HFF-Myc (cell line): ENCODE results near the gene SAC3D1.

Source experiments
- DNase-seq: peaks from one replicate; pipeline ENCODE4 v3.0.0-alpha.2; 2011; ENCODE audit warnings: low read depth; ENCODE audit errors: extremely low read depth
- H3K4me3 ChIP-seq: replicated peaks from 2 replicates; pipeline ENCODE4 v1.5.1; 2011; ENCODE audit warnings: low read depth, mild to moderate bottlenecking, control low read depth, low read length
- TF ChIP-seq, protein P1 (sequence below): IDR thresholded peaks from 2 replicates; pipeline ENCODE4 v1.5.1; 2012; ENCODE audit warnings: mild to moderate bottlenecking, low read depth, low read length, control low read depth; ENCODE audit errors: missing control alignments

The SAC3D1 gene

GRCh38 chr11:65064847-65065240 lies 23.8 kb downstream of the SAC3D1 start:
- no peak for DNase-seq
- TF ChIP-seq, protein P1, sequence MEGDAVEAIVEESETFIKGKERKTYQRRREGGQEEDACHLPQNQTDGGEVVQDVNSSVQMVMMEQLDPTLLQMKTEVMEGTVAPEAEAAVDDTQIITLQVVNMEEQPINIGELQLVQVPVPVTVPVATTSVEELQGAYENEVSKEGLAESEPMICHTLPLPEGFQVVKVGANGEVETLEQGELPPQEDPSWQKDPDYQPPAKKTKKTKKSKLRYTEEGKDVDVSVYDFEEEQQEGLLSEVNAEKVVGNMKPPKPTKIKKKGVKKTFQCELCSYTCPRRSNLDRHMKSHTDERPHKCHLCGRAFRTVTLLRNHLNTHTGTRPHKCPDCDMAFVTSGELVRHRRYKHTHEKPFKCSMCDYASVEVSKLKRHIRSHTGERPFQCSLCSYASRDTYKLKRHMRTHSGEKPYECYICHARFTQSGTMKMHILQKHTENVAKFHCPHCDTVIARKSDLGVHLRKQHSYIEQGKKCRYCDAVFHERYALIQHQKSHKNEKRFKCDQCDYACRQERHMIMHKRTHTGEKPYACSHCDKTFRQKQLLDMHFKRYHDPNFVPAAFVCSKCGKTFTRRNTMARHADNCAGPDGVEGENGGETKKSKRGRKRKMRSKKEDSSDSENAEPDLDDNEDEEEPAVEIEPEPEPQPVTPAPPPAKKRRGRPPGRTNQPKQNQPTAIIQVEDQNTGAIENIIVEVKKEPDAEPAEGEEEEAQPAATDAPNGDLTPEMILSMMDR, result no peak

GRCh38 chr11:65065851-65066250 lies 24.8 kb downstream of the SAC3D1 start:
- DNase-seq, result no peak
- TF ChIP-seq, protein P1, result no peak

More at GRCh38 chr11:65064847-65065240, 23.8 kb downstream of the SAC3D1 start:
- no peak overlapping the region for H3K4me3 ChIP-seq

DNA sequence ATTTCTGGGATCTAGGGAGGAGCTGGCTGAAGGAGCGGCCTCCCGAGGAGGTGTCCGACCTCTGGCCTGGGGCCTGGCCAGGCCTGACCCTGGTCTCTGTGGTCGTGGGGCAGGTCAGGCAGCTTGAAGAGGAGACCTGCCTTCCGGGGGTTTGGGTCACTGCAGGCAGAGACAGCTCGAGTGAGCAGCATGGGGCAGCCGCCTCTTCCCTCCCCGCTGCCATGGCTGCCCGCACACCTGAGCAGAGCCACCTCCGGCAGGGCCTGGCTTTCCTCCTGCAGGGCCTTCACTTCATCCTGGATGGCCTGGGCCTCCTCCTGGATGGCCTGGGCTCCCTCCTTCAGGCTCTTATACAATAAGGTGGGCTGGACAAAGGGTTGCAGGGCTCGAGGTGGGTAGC lies 25.3 kb downstream of the SAC3D1 start:
- TF ChIP-seq, protein P1, result no peak
- no peak overlapping the region for H3K4me3 ChIP-seq
- DNase-seq, result no peak

More at GRCh38 chr11:65065851-65066250, 24.8 kb downstream of the SAC3D1 start:
- H3K4me3 ChIP-seq, result no peak overlapping the region

- no peak for DNase-seq
- TF ChIP-seq, protein P1, result no peak
- no peak overlapping the region for H3K4me3 ChIP-seq
Measured at GRCh38 chr11:65066805-65067291, 25.8 kb downstream of the SAC3D1 start.

DNA sequence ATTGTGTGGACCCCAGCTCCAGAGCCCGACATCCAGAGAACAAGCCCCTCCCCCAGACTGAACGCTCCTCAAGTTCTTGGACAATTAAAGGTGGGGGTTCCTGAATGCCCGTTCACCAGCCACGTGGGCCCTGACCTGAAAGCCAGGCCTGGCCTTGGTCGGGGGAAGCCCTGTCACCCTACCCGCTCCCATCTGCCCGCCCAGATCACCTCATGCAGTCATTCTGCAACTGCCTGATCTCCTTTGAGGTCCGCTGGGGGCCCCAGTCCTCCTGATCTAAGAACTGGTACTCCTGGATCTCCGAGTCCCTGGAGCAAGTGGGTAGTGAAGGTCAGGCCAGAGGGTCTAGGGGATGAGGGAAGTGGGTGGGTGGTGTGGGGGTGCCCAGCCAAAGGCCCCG lies 26.4 kb downstream of the SAC3D1 start:
- DNase-seq, result no peak
- TF ChIP-seq, protein P1, result no peak
- no peak overlapping the region for H3K4me3 ChIP-seq

DNA sequence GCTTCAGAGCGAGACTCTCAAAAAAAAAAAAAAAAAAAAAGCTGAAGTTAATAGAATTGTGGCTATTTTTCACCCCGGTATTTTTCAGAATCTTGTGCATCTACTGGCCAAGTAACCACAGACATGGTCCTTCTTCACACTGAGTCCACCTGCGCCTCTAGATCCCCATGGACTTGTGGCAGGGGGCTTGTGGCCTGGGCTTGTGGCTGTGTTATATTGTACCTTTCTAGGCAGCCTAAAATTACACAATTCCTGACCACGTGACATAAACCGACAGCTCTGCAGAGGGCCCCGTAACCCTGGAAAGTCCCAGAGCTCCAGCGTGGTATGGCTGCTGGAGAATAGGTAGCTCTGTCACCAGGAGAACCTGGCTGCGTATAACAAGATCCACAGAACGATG lies 28.2 kb downstream of the SAC3D1 start:
- H3K4me3 ChIP-seq, result no peak overlapping the region
- TF ChIP-seq, protein P1, result no peak
- DNase-seq, result no peak
